Hepatocyte (in vitro differentiated cells): Measurements from ENCODE around the gene TMEM225B. TPM values are rescaled to one million over a fixed set of nuclear protein-coding genes. Genes with fewer than 3 reads are reported as not detected.

Experiments
- DNase-seq: peaks from one replicate; pipeline ENCODE4 v3.0.0-alpha.2; 2016; ENCODE audit warnings: low spot score
- H2AFZ ChIP-seq: fragments of 200-600 bp; sonication (generic); 2 replicates; pipeline ENCODE4 v1.6.0; 2016; ENCODE audit warnings: antibody characterized with exemption, mild to moderate bottlenecking
- H3K27ac ChIP-seq: fragments of 200-600 bp; sonication (generic); 2 replicates; pipeline ENCODE4 v1.5.1; 2016; ENCODE audit warnings: mild to moderate bottlenecking
- H3K27me3 ChIP-seq: fragments of 200-600 bp; sonication (generic); 2 replicates; pipeline ENCODE4 v1.6.1; 2016
- H3K36me3 ChIP-seq: fragments of 200-600 bp; sonication (generic); replicated peaks from 2 replicates; pipeline ENCODE4 v1.5.1; 2016; ENCODE audit warnings: low read depth; ENCODE audit not compliant: insufficient read depth
- H3K4me1 ChIP-seq: fragments of 200-600 bp; sonication (generic); 2 replicates; pipeline ENCODE4 v1.5.1; 2016; ENCODE audit warnings: mild to moderate bottlenecking, moderate library complexity; ENCODE audit not compliant: insufficient read depth
- H3K4me2 ChIP-seq: fragments of 200-600 bp; sonication (generic); 2 replicates; pipeline ENCODE4 v1.6.0; 2016
- H3K4me3 ChIP-seq: fragments of 200-600 bp; sonication (generic); 2 replicates; pipeline ENCODE4 v1.5.1; 2016; ENCODE audit warnings: mild to moderate bottlenecking
- H3K79me2 ChIP-seq: fragments of 200-600 bp; sonication (generic); 2 replicates; pipeline ENCODE4 v1.6.0; 2017; ENCODE audit warnings: mild to moderate bottlenecking
- H3K9me2 ChIP-seq: fragments of 200-600 bp; sonication (generic); replicated peaks from 2 replicates; pipeline ENCODE4 v1.6.0; 2017; ENCODE audit warnings: mild to moderate bottlenecking; ENCODE audit not compliant: insufficient read depth
- H3K9me3 ChIP-seq: fragments of 200-600 bp; sonication (generic); 2 replicates; pipeline ENCODE4 v1.5.1; 2016; ENCODE audit warnings: low read depth, mild to moderate bottlenecking
- H4K20me1 ChIP-seq: fragments of 200-600 bp; sonication (generic); 2 replicates; pipeline ENCODE4 v1.6.0; 2016; ENCODE audit warnings: mild to moderate bottlenecking; ENCODE audit not compliant: insufficient read depth, poor library complexity, severe bottlenecking
- CTCF ChIP-seq: fragments of 200-600 bp; sonication (generic); IDR thresholded peaks from 2 replicates; pipeline ENCODE4 v1.5.1; 2016; ENCODE audit warnings: antibody characterized with exemption, mild to moderate bottlenecking; ENCODE audit not compliant: poor library complexity
- EZH2 ChIP-seq: fragments of 200-600 bp; sonication (generic); IDR thresholded peaks from 2 replicates; pipeline ENCODE4 v1.6.1; 2016; ENCODE audit warnings: antibody characterized with exemption, mild to moderate bottlenecking, borderline replicate concordance
- EZH2phosphoT487 ChIP-seq: fragments of 200-600 bp; sonication (generic); IDR thresholded peaks from one replicate; pipeline ENCODE4 v1.6.1; 2018; ENCODE audit warnings: antibody characterized with exemption, mild to moderate bottlenecking, low read depth, moderate library complexity; ENCODE audit not compliant: unreplicated experiment, severe bottlenecking
- WGBS: methylation state at CpG from one replicate; pipeline ENCODE4 v1.1.6; 2016; ENCODE audit warnings: low lambda C conversion rate; ENCODE audit errors: missing lambda C conversion rate; 5-methylcytosine and 5-hydroxymethylcytosine counted together
- polyA plus RNA-seq: library from polyadenylated mRNA; unstranded; fragments of >200 nt; fragmentation: Nextera tagmentation; extraction: Ambion mirVana; gene quantifications from 2 replicates; pipeline ENCODE4 v1.2.1, GENCODE V29; 2016
- total RNA-seq: library from RNA; depleted of rRNA; stranded (reverse); fragments of >200 nt; gene quantifications from 2 replicates; pipeline ENCODE4 v1.2.3, GENCODE V29; 2014

The TMEM225B gene
- total and polyA plus RNA-seq, 2 experiments from 2014 or later, result 0.12 to 0.20 TPM

GRCh38 chr7:99625321-99625720 is 27.3 kb downstream of the TMEM225B start:
- H3K79me2 ChIP-seq, result peaks cover 7% of the 10 kb centered on the region

GRCh38 chr7:99625961-99626360 is 27.9 kb downstream of the TMEM225B start:
- no peak for DNase-seq
- Histone ChIP-seq H3K79me2 (peaks cover 3% of the 10 kb centered on the region), H3K4me3 (no peak overlapping the region), H3K27me3 (no peaks in the 10 kb centered on the region), H3K4me1 (no peaks in the 10 kb centered on the region), H3K4me2 (no peak overlapping the region), H3K9me3 (no peaks in the 10 kb centered on the region), H3K27ac (no peak overlapping the region), H4K20me1 (no peaks in the 10 kb centered on the region), H2AFZ (no peak overlapping the region), H3K36me3 (no peaks in the 10 kb centered on the region), H3K9me2 (no peaks in the 10 kb centered on the region)
- WGBS, result 94% methylated on average over 4 of the region's 4 CpGs
- no peak for TF ChIP-seq CTCF
- no peak for TF ChIP-seq EZH2phosphoT487
- no peak for TF ChIP-seq EZH2

More at GRCh38 chr7:99625321-99625720, 27.3 kb downstream of the TMEM225B start:
- H3K27ac ChIP-seq, result no peak overlapping the region
- no peak for TF ChIP-seq EZH2
- no peak for TF ChIP-seq CTCF
- no peak for TF ChIP-seq EZH2phosphoT487
- H3K27me3 ChIP-seq, result no peaks in the 10 kb centered on the region
- no peaks in the 10 kb centered on the region for H4K20me1 ChIP-seq
- no peak overlapping the region for H3K4me3 ChIP-seq
- no peaks in the 10 kb centered on the region for H3K36me3 ChIP-seq
- no peak overlapping the region for H2AFZ ChIP-seq
- no peak for DNase-seq
- 96% methylated on average over 5 of the region's 5 CpGs for WGBS
- H3K4me1 ChIP-seq, result no peaks in the 10 kb centered on the region
- no peak overlapping the region for H3K4me2 ChIP-seq
- no peaks in the 10 kb centered on the region for H3K9me2 ChIP-seq
- H3K9me3 ChIP-seq, result no peaks in the 10 kb centered on the region

GRCh38 chr7:99626661-99627060 is 28.6 kb downstream of the TMEM225B start:
- DNase-seq, result no peak
- H3K36me3 ChIP-seq, result no peaks in the 10 kb centered on the region

More at GRCh38 chr7:99626661-99627060, 28.6 kb downstream of the TMEM225B start:
- Histone ChIP-seq H3K4me2 (no peak overlapping the region), H3K27me3 (no peaks in the 10 kb centered on the region), H3K27ac (no peak overlapping the region), H3K9me2 (no peaks in the 10 kb centered on the region), H3K4me3 (no peak overlapping the region), H2AFZ (no peak overlapping the region), H3K9me3 (no peaks in the 10 kb centered on the region), H4K20me1 (no peaks in the 10 kb centered on the region), H3K79me2 (peaks cover 3% of the 10 kb centered on the region), H3K4me1 (no peaks in the 10 kb centered on the region)
- WGBS, result 88% methylated on average over 1 of the region's 1 CpG
- no peak for TF ChIP-seq CTCF
- no peak for TF ChIP-seq EZH2
- TF ChIP-seq EZH2phosphoT487, result no peak
